Activated CD4-positive, alpha-beta T cell treated with anti-CD3 and anti-CD28 coated beads, Interleukin-2, amount 50 U/mL, for 24 hours (primary cell): ENCODE data around the gene ARHGEF19.

Experiments used
- DNase-seq, 2 donors: peaks; one replicate each; pipeline ENCODE4 v3.0.0-alpha.2; 2020; ENCODE audit warnings: low read depth in 1 of 2, low spot score in 1 of 2

Gene ARHGEF19

GRCh38 chr1:16244650-16245285 is 32.3 kb upstream of the ARHGEF19 start:
- no peak for DNase-seq

DNA sequence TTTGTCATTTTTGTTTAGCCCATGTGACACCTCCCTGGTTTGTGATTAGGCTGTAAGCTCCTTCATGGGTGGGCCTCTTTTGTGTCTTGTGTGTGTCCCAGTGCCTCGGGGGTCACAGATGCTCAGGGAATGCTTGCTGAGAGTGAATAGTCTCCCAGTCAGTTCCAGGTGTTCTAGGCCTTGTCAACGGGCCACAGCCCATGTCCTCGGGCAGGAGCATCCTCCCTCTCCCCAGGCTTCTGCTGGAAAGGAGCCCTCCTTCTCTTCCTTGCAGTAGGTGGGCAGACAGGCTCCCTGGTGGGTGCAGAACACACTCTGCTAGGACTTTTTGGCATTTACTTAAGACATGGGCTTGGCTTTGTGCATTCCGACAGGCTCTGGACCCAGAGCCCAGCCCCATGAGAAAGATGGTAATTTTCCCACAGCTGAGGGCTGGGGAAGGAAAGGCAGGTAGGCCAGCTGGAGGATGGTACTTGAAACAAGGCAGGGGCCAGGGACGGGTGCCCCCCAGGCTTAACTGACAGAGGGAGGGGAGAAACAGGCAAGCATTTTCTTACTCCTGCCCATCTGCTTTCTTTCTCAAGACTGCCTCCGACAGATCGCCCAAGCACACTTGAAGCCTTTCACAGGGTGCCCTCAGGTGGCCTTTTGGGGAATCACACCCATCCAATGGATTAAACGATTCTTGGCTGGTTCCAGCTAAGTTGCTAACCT is 31.6 kb upstream of the ARHGEF19 start:
- DNase-seq, result peak; percentile 54 to 73

DNA sequence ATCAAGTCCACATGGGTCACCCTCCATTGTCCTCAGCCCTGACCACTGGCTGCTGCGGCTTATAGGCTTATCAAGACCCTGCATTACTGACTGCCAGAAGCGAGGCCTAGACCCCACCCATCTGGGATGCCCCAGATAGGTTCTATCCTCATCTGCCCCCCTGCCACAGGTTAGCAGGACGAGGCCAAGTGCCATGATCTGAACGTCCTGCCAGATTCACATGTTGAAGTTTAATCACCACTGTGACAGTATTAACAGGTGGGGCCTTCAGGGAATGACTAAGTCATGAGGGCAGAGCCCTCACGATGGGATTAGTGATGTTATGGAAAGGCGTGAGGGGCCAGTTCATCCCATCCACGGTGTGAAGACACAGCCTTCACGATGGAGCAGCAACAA is 30.8 kb upstream of the ARHGEF19 start:
- DNase-seq, result no peak

DNA sequence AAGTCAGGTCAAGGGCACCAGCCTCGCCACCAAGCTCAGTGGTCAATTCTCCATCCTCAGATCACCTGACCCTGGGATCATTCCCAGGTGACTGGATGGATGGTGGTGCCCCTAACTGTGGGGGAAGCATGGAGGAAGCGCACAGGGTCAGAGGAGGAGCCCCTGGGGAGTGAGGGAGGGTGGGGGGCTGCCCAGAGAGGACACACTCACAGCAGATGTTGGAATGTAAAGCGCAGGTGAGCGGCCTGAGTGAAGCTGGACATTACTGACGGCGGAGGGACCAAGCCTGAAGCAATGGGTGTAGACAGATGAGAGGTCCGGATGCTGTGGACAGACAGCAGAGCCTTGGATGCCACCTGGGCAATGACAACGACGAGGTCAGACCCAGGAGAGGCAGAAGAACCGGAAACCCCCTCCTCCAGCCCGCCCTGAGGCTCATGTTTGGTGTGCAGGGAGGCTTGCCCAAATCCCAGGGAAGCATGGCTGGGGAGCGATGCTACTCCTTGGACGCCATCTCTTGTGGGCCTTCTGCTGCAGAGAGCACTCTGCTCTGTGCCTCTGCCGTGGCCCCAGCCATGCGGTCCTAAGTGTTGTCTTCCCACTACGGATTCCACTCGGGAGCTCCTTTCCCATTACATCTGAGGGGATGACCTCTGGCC is 30.2 kb upstream of the ARHGEF19 start:
- no peak for DNase-seq

- DNase-seq, result no peak
Measured at GRCh38 chr1:16241221-16241708, 28.8 kb upstream of the ARHGEF19 start.

DNA sequence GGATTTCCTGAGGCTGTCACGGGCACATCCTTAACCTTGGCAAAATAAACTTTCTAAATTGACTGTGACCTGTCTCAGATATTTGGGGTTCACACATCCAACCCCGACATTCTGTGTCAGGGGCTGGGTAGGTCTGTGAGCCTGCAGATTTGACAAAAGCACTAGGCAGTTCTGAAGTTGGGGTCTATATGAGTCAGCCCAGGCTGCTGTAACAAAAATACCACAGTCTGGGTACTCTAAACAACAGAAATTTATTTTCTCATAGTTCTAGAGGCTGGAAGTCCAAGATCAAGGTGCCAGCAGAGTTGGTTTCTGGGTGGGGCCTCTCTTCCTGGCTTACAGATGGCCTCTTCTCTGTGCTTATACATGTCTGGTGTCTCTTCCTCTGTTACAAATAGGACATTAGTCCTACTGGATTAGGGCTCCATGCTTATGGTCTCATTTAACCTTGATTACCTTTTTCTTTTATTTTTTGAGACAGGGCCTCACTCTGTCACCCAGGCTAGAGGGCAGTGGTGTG is 27.6 kb upstream of the ARHGEF19 start:
- no peak for DNase-seq

DNA sequence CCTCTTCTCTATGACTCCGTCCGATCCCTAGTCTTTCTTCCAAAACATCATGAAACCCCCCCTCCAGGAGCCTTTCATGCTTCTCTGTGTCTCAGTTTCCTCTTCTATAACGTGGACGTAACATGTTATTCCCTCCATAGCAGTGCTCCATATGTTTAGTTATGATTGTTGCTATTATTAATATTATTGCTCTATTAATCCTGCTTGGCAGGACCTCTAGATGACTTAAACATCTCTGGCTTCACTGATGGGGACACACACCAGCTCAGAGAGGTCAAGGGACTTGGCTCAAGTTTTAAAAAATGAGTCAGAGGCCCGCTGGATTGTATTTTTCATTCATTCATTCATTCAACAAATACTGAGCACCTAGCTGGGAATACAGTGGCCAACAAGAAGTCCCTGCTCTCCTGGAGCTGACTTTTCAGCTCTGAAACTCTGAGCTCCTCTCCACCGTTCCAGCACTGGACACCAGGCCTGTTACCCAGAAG is 24.9 kb upstream of the ARHGEF19 start:
- no peak for DNase-seq

GRCh38 chr1:16236511-16237342 is 24.3 kb upstream of the ARHGEF19 start, which contains the start of gene CPLANE2:
Gene CPLANE2, minus strand, starts transcription at chr1:16237183. Its CDS starts 441 bp downstream, at chr1:16236742.
- DNase-seq, result peak; percentile 91 to 94

GRCh38 chr1:16235944-16236510 is 23.6 kb upstream of the ARHGEF19 start:
- DNase-seq, result peak in 1 of 2 donors; percentile 30

DNA sequence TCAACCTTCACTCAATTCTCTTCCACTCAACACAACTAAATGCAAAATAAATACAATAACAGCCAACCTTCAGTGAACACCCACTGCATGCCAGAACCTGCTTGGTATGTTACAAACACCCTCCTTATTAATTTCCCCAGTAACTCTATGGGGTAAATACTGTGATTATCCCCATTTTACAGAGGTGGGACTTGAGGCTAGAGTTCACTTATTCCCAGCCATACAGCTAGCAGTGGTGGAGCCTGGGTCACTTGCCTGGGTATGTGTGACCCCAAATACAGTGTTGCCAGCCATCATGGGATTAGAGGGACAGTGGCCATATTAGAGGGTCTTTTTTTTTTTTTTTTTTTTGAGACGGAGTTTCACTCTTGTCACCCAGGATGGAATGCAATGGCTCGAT is 22.9 kb upstream of the ARHGEF19 start:
- no peak for DNase-seq

- no peak for DNase-seq
Measured at GRCh38 chr1:16233431-16233830, 21.0 kb upstream of the ARHGEF19 start.

- no peak for DNase-seq
Measured at GRCh38 chr1:16232316-16232710, 19.9 kb upstream of the ARHGEF19 start.

GRCh38 chr1:16231331-16232315 is 19.2 kb upstream of the ARHGEF19 start:
- DNase-seq, result no peak

DNA sequence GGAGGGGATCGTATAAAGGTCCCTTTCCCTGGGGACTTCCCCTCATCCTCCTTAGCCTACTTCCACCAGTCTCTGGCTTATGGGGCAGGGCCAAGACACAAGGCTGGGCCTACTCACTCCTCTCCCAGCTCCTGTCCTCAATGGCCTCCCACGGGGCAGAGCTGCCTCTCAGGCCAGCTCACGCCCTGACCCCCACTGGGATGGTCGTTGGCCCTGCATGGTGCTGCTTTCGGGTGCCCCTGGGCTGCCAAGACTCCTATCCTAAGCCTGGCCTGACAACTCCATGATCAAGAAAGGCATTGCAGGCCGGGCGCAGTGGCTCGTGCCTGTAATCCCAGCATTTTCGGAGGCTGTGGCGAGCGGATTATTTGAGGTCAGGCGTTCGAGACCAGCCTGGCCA is 18.3 kb upstream of the ARHGEF19 start:
- DNase-seq, result no peak

DNA sequence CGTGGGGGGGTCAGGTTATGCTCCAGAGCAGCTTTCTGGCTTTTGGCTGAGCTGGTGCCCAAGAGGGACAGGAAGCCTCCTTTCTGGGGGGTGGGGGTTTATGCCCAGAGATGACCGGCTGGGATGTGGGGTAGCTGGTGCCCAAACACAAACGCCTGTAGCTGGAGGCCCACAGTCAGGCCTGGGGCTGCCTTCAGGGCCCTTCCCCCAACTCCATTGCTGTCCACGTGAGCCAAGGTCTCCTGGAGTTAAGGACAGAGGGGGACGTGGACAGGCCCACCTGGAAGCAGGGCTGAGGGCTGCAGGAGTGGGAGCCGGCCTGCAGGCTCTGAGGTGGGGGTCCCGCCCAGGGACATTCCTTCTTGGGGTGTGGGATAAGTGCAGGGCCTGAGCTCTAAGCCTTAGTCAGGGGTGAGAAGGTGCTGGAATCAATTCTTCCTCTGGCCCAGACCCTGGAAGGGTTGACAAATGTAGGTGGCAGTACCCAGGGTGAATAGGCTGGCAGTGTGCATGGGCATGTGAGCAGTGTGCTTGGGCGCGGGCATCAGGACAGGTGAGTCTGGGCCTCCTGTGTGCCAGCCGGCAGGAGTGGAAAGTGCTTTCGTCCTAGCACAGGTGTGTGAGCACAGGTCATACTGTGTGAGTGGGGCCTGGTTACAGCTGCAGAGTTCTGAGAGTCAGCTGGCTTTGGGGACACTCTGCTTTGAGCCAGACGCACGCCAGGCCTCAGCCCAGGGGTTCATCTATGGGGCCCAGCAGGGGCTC is 17.7 kb upstream of the ARHGEF19 start:
- DNase-seq, result no peak

- DNase-seq, result no peak
Measured at GRCh38 chr1:16226490-16227179, 14.2 kb upstream of the ARHGEF19 start.

GRCh38 chr1:16226129-16226489 is 13.7 kb upstream of the ARHGEF19 start:
- no peak for DNase-seq

GRCh38 chr1:16224472-16224871 is 12.0 kb upstream of the ARHGEF19 start:
- DNase-seq, result no peak
